H1 (cell line): Measurements from ENCODE around the gene ZCCHC17. TPM values are rescaled to one million over a fixed set of nuclear protein-coding genes. Genes with fewer than 3 reads are reported as not detected.

Experiments used
- CHD7 ChIP-seq: fragments of 300-600 bp; sonication (generic); IDR thresholded peaks from 2 replicates; pipeline ENCODE4 v1.7.1; 2012; ENCODE audit warnings: low read length, moderate library complexity, mild to moderate bottlenecking, inconsistent platforms; ENCODE audit not compliant: insufficient replicate concordance
- CTBP2 ChIP-seq: IDR thresholded peaks from 2 replicates; pipeline ENCODE4 v1.7.0; 2011; ENCODE audit warnings: borderline replicate concordance, mild to moderate bottlenecking, moderate library complexity, mixed read lengths, low read length; ENCODE audit not compliant: insufficient read depth, insufficient read length
- RFX5 ChIP-seq: IDR thresholded peaks from 2 replicates; pipeline ENCODE4 v1.6.1; 2011; ENCODE audit warnings: low read depth, low read length, improper control_type of control experiment, borderline replicate concordance
- polyA plus RNA-seq, 7 experiments: library from polyadenylated mRNA; depleted of rRNA in 3 of 7; stranded (reverse) in 5 of 7; unstranded in 2 of 7; fragments of >200 nt in 5 of 7; fragments of 200-250 nt in 2 of 7; gene quantifications; 1 replicate in 5 of 7; 2 replicates in 1 of 7; 4 replicates in 1 of 7; pipeline versions ENCODE4 v1.2.1 to v1.2.3, GENCODE V29; 2011 to 2013; ENCODE audit warnings: missing spikeins in 2 of 7, mixed read lengths in 2 of 7
- total RNA-seq: library from RNA; stranded (reverse); fragmentation: NEBNext Ultra II Directional; extraction: Animal tissue kit (Norgen Biotek cat#: 25700); gene quantifications from 2 replicates; pipeline ENCODE4 v1.2.1, GENCODE V29; 2021
- TF ChIP-seq, protein P1 (sequence below): IDR thresholded peaks from 2 replicates; pipeline ENCODE4 v1.6.1; 2012; ENCODE audit warnings: inconsistent platforms

Gene ZCCHC17
- total and polyA plus RNA-seq, 2 of the 8 experiments (the other 6 are each of a cell fraction or from before 2014, with no cell fraction given) = 51.6 to 59.3 TPM

GRCh38 chr1:31326461-31326860 is 29.6 kb downstream of the ZCCHC17 start (continued):
- TF ChIP-seq CHD7 (no peak), CTBP2 (no peak), RFX5 (no peak)
- TF ChIP-seq, protein P1, sequence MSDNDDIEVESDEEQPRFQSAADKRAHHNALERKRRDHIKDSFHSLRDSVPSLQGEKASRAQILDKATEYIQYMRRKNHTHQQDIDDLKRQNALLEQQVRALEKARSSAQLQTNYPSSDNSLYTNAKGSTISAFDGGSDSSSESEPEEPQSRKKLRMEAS = no peak
- TF ChIP-seq, all 59 proteins: peak for 0
